A549 (cell line): Measurements from ENCODE around the gene WDR33.

Source experiments
- CTCF ChIP-seq: fragments of >200 bp; sonication (Bioruptor Twin); formaldehyde crosslinking; IDR thresholded peaks from 3 replicates; pipeline ENCODE4 v1.5.1; 2016
- EP300 ChIP-seq, 2 experiments: fragments of >200 bp; sonication (Bioruptor Twin); formaldehyde crosslinking; IDR thresholded peaks; 2 replicates in 1 of 2; 3 replicates in 1 of 2; pipeline ENCODE4 v1.6.1; 2016 to 2017
- ESRRA ChIP-seq: fragments of 150-350 bp; IDR thresholded peaks from 2 replicates; pipeline ENCODE4 v1.6.1; 2014; ENCODE audit warnings: mild to moderate bottlenecking, low read length, borderline replicate concordance
- HOXA7 ChIP-seq: fragments of 250-450 bp; sonication (Bioruptor Pico); IDR thresholded peaks from 2 replicates; pipeline ENCODE4 v1.5.0; 2020; ENCODE audit warnings: mild to moderate bottlenecking, moderate library complexity
- JUN ChIP-seq, 2 experiments: fragments of >200 bp; sonication (Bioruptor Twin); formaldehyde crosslinking; IDR thresholded peaks; 2 replicates in 1 of 2; 3 replicates in 1 of 2; pipeline ENCODE4 v1.6.1; 2016 to 2017
- KDM1A ChIP-seq: fragments of 200-600 bp; sonication (generic); IDR thresholded peaks from 2 replicates; pipeline ENCODE4 v1.6.1; 2016; ENCODE audit warnings: low read depth, mild to moderate bottlenecking
- MAFK ChIP-seq: fragments of 450-650 bp; IDR thresholded peaks from 2 replicates; pipeline ENCODE4 v1.6.1; 2014; ENCODE audit not compliant: partially characterized antibody
- MAX ChIP-seq: IDR thresholded peaks from 2 replicates; pipeline ENCODE4 v1.6.1; 2012
- PHF8 ChIP-seq: fragments of 200-600 bp; sonication (generic); IDR thresholded peaks from 2 replicates; pipeline ENCODE4 v1.6.1; 2016; ENCODE audit warnings: low read depth, mild to moderate bottlenecking, antibody characterized with exemption, moderate library complexity, borderline replicate concordance
- POLR2A ChIP-seq: IDR thresholded peaks from 2 replicates; pipeline ENCODE4 v1.6.1; 2012; ENCODE audit warnings: mild to moderate bottlenecking, low read length
- RAD21 ChIP-seq, 2 experiments: fragments of >200 bp in 1 of 2; sonication (Bioruptor Twin) in 1 of 2; formaldehyde crosslinking in 1 of 2; IDR thresholded peaks in 1 of 2; conservative IDR thresholded peaks in 1 of 2; 2 replicates in 1 of 2; 3 replicates in 1 of 2; pipeline ENCODE4 v1.6.1; 2012 to 2018; ENCODE audit warnings: inconsistent platforms in 1 of 2
- RNF2 ChIP-seq: fragments of 200-600 bp; sonication (generic); IDR thresholded peaks from 2 replicates; pipeline ENCODE4 v1.6.1; 2016; ENCODE audit warnings: low read depth, mild to moderate bottlenecking, antibody characterized with exemption, moderate library complexity, borderline replicate concordance
- ZFP36 ChIP-seq: fragments of 450-650 bp; IDR thresholded peaks from 2 replicates; pipeline ENCODE4 v1.6.1; 2014; ENCODE audit warnings: borderline replicate concordance; ENCODE audit not compliant: partially characterized antibody

GRCh38 chr2:127690696-127691095, 120.3 kb downstream of the WDR33 start:
- TF ChIP-seq POLR2A = no peak
- TF ChIP-seq CTCF = no peak
- peak; percentile 86 for TF ChIP-seq ZFP36
- no peak for TF ChIP-seq EP300 (IDR thresholded peaks at IDR 0.05)
- TF ChIP-seq JUN (IDR thresholded peaks at IDR 0.05) = no peak
- TF ChIP-seq RNF2 = no peak
- TF ChIP-seq PHF8 = no peak
- no peak for TF ChIP-seq MAX
- no peak for TF ChIP-seq HOXA7 (CRISPR knock-in tag)
- TF ChIP-seq KDM1A = no peak
- TF ChIP-seq MAFK = no peak
- TF ChIP-seq ESRRA = no peak
- no peak for TF ChIP-seq RAD21 (conservative IDR thresholded peaks at IDR 0.05 in 1 of 2, IDR thresholded peaks at IDR 0.05 in 1 of 2)
